ENCODE measurements around the gene AUH.
"Not testable (repeated sequence)": the region's sequence is repeated elsewhere in the genome, so short reads cannot be mapped to it uniquely, and the experiment has no call there.

Gene AUH

DNA sequence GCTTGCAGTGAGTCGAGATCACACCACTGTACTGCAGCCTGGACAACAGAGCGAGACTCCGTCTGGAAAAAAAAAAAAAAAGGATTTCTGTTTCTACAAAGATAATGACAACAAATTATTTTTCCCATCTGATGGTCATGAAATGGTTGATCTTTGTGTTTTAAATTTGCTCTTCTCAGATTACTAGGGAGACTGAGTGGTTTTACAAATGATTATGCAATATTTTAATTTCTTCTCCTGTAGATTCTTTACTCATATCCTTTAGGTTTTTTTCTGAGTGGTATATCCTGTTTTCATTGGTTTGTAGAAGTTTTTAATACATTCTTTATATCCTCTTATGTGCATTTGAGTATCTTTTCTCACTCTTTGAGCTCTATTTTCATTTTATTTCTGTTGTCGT, 20.6 kb upstream of the AUH start:
- no peak overlapping the region for H3K27ac ChIP-seq (replicated peaks)
- DNase-seq (ENCODE audit: low read depth in 1 of 2, low spot score in 1 of 2) = no peak
- TF ChIP-seq GABPA (IDR thresholded peaks at IDR 0.05; ENCODE audit: low read depth) (no peak), SPI1 (IDR thresholded peaks at IDR 0.05; ENCODE audit: borderline replicate concordance, low read depth) (no peak), POLR2AphosphoS5 (IDR thresholded peaks at IDR 0.05; ENCODE audit: low read depth) (no peak)
- TF ChIP-seq, protein P1, sequence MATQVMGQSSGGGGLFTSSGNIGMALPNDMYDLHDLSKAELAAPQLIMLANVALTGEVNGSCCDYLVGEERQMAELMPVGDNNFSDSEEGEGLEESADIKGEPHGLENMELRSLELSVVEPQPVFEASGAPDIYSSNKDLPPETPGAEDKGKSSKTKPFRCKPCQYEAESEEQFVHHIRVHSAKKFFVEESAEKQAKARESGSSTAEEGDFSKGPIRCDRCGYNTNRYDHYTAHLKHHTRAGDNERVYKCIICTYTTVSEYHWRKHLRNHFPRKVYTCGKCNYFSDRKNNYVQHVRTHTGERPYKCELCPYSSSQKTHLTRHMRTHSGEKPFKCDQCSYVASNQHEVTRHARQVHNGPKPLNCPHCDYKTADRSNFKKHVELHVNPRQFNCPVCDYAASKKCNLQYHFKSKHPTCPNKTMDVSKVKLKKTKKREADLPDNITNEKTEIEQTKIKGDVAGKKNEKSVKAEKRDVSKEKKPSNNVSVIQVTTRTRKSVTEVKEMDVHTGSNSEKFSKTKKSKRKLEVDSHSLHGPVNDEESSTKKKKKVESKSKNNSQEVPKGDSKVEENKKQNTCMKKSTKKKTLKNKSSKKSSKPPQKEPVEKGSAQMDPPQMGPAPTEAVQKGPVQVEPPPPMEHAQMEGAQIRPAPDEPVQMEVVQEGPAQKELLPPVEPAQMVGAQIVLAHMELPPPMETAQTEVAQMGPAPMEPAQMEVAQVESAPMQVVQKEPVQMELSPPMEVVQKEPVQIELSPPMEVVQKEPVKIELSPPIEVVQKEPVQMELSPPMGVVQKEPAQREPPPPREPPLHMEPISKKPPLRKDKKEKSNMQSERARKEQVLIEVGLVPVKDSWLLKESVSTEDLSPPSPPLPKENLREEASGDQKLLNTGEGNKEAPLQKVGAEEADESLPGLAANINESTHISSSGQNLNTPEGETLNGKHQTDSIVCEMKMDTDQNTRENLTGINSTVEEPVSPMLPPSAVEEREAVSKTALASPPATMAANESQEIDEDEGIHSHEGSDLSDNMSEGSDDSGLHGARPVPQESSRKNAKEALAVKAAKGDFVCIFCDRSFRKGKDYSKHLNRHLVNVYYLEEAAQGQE (IDR thresholded peaks at IDR 0.05; ENCODE audit: insufficient replicate concordance, low read depth) = no peak
- TF ChIP-seq, protein P2, sequence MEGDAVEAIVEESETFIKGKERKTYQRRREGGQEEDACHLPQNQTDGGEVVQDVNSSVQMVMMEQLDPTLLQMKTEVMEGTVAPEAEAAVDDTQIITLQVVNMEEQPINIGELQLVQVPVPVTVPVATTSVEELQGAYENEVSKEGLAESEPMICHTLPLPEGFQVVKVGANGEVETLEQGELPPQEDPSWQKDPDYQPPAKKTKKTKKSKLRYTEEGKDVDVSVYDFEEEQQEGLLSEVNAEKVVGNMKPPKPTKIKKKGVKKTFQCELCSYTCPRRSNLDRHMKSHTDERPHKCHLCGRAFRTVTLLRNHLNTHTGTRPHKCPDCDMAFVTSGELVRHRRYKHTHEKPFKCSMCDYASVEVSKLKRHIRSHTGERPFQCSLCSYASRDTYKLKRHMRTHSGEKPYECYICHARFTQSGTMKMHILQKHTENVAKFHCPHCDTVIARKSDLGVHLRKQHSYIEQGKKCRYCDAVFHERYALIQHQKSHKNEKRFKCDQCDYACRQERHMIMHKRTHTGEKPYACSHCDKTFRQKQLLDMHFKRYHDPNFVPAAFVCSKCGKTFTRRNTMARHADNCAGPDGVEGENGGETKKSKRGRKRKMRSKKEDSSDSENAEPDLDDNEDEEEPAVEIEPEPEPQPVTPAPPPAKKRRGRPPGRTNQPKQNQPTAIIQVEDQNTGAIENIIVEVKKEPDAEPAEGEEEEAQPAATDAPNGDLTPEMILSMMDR (IDR thresholded peaks at IDR 0.05; ENCODE audit: insufficient read depth, low read length) = no peak
- H3K27me3 ChIP-seq (ENCODE audit: insufficient read depth, poor library complexity, severe bottlenecking) = no peaks in the 10 kb centered on the region
- H3K4me3 ChIP-seq (replicated peaks; ENCODE audit: insufficient read depth, low read length) = no peak overlapping the region

DNA sequence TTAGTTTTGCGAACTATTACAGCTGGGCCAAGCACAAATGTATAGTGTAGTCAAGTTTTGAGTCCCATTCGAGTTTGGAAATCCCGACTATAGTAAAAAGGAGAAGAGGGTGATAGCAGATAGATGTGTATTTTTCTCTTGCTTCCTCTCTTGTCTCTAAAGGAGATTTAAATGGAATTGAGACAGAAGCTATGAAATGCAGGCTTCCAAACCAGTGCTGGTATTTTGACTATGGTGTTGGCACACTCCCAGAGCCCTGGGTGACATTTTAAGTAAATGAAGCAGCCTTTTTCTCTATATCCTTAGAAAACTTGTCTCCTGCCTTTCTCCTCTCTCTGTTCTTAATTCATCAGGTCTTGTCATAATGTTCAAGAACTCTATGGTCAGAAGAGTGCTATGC, 17.7 kb upstream of the AUH start:
- no peak overlapping the region for H3K27ac ChIP-seq (replicated peaks)

DNA sequence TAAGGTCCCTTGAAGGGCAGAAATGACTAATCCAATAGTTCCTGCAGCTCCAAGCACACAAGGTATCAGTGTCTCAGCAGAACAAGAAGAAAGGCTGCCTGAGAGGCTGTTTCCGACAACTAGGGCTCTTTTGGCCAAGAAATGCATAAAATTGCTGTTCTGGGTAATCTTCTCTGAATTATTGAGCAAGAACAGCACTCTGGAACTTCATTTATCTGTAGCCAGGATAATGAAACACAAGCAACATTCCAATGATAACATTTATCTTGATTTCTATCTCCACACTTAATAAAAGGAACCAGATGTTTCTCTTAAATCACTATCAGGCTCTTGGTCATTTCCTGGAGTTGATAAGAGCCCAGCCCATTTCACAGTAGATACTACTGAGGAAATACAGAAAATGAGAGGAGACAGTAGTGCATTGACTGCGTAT, 17.0 kb upstream of the AUH start:
- no peak overlapping the region for H3K27ac ChIP-seq (replicated peaks)
- no peaks in the 10 kb centered on the region for H3K27me3 ChIP-seq (ENCODE audit: insufficient read depth, poor library complexity, severe bottlenecking)
- TF ChIP-seq, protein P2 (IDR thresholded peaks at IDR 0.05; ENCODE audit: insufficient read depth, low read length) = no peak
- no peak for TF ChIP-seq POLR2AphosphoS5 (IDR thresholded peaks at IDR 0.05; ENCODE audit: low read depth)
- no peak for DNase-seq (ENCODE audit: low read depth in 1 of 2, low spot score in 1 of 2)
- no peak overlapping the region for H3K4me3 ChIP-seq (replicated peaks; ENCODE audit: insufficient read depth, low read length)

More for the DNA sequence above, 17.7 kb upstream of the AUH start:
- no peak overlapping the region for H3K4me3 ChIP-seq (replicated peaks; ENCODE audit: insufficient read depth, low read length)
- TF ChIP-seq, protein P1 (IDR thresholded peaks at IDR 0.05; ENCODE audit: insufficient replicate concordance, low read depth) = no peak
- TF ChIP-seq GABPA (IDR thresholded peaks at IDR 0.05; ENCODE audit: low read depth) (no peak), SPI1 (IDR thresholded peaks at IDR 0.05; ENCODE audit: borderline replicate concordance, low read depth) (no peak), POLR2AphosphoS5 (IDR thresholded peaks at IDR 0.05; ENCODE audit: low read depth) (no peak)
- TF ChIP-seq, protein P2 (IDR thresholded peaks at IDR 0.05; ENCODE audit: insufficient read depth, low read length) = no peak
- no peak for DNase-seq (ENCODE audit: low read depth in 1 of 2, low spot score in 1 of 2)
- H3K27me3 ChIP-seq (ENCODE audit: insufficient read depth, poor library complexity, severe bottlenecking) = no peaks in the 10 kb centered on the region

DNA sequence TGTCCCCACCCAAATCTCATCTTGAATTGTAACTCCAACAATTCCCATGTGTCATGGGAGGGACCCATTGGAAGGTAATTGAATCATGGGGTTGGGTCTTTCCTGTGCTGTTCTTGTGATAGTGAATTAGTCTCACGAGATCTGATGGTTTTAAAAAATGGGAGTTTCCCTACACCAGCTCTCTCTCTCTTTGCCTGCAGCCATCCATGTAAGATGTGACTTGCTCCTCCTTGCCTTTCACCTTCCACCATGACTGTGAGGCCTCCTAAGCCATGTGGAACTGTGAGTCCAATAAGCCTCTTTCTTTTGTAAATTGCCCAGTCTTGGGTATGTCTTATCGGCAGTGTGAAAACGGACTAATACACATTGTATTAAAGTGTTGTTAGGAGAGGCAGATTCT, 16.3 kb upstream of the AUH start:
- H3K27me3 ChIP-seq (ENCODE audit: insufficient read depth, poor library complexity, severe bottlenecking); DNase-seq (ENCODE audit: low read depth in 1 of 2, low spot score in 1 of 2); H3K4me3 ChIP-seq (replicated peaks; ENCODE audit: insufficient read depth, low read length); H3K27ac ChIP-seq (replicated peaks): not testable (repeated sequence)
